ENCODE results near the gene JAZF1.
A peak's percentile ranks its signal among the peaks of the same experiment; 100 is the strongest.

JAZF1 gene

GRCh38 chr7:28125431-28126409 is 54.9 kb downstream of the JAZF1 start:
- H3K79me1 ChIP-seq (replicated peaks; ENCODE audit: low read length, poor library complexity, severe bottlenecking): peaks cover 49% of the 10 kb centered on the region
- H2BK15ac ChIP-seq (ENCODE audit: low read depth, poor library complexity, severe bottlenecking): no peak overlapping the region
- H4K91ac ChIP-seq (ENCODE audit: low read length): no peak overlapping the region
- H3K23ac ChIP-seq (ENCODE audit: low read length in 2 of 2): no peak overlapping the region
- H3K4me3 ChIP-seq (ENCODE audit: insufficient read depth in 1 of 2, low read depth in 1 of 2, low read length in 2 of 2): no peak overlapping the region
- H3K9ac ChIP-seq (ENCODE audit: low read length): peak overlapping the region; percentile 28
- H3K9me3 ChIP-seq (ENCODE audit: control insufficient read depth, low read length): no peaks in the 10 kb centered on the region
- peaks cover 8% of the 10 kb centered on the region for H3K4me1 ChIP-seq (ENCODE audit: control insufficient read depth, insufficient read depth, low read depth, low read length)
- H3K4ac ChIP-seq (ENCODE audit: low read depth in 1 of 2, low read length in 2 of 2): no peak overlapping the region
- H2AFZ ChIP-seq (ENCODE audit: low read depth, low read length): no peak overlapping the region
- WGBS: 80% methylated on average over 3 of the region's 4 CpGs
- H2AK5ac ChIP-seq (ENCODE audit: low read length, severe bottlenecking): peak overlapping the region; percentile 22
- no peak overlapping the region for H3K18ac ChIP-seq (ENCODE audit: low read depth in 1 of 2, low read length in 2 of 2)
- no peak overlapping the region for H3K14ac ChIP-seq (ENCODE audit: low read length in 2 of 2)
- no peak overlapping the region for H2BK5ac ChIP-seq (ENCODE audit: low read depth, low read length, poor library complexity, severe bottlenecking)
- no peak overlapping the region for H2BK12ac ChIP-seq (ENCODE audit: low read length in 2 of 2)
- H3K36me3 ChIP-seq (ENCODE audit: control insufficient read depth in 1 of 2, insufficient read depth in 2 of 2, low read depth in 1 of 2, low read length in 2 of 2): no peaks in the 10 kb centered on the region
- no peaks in the 10 kb centered on the region for H3K27me3 ChIP-seq (ENCODE audit: control insufficient read depth in 1 of 2, insufficient read depth in 1 of 2, low read length in 2 of 2)
- H3K4me2 ChIP-seq (ENCODE audit: low read length, poor library complexity, severe bottlenecking): no peak overlapping the region
- no peak overlapping the region for H4K8ac ChIP-seq (ENCODE audit: low read length)
- DNase-seq: no peak
- no peak overlapping the region for H2BK120ac ChIP-seq (ENCODE audit: low read depth, low read length)
- H3K27ac ChIP-seq (ENCODE audit: low read length, poor library complexity, severe bottlenecking): no peak overlapping the region

GRCh38 chr7:28124413-28124812 is 56.2 kb downstream of the JAZF1 start:
- Histone ChIP-seq H3K9me3 (ENCODE audit: control insufficient read depth, low read length) (no peaks in the 10 kb centered on the region), H3K9ac (ENCODE audit: low read length) (no peak overlapping the region), H4K8ac (ENCODE audit: low read length) (no peak overlapping the region), H2AK5ac (ENCODE audit: low read length, severe bottlenecking) (no peak overlapping the region), H2BK5ac (ENCODE audit: low read depth, low read length, poor library complexity, severe bottlenecking) (no peak overlapping the region), H3K4me2 (ENCODE audit: low read length, poor library complexity, severe bottlenecking) (no peak overlapping the region), H3K14ac (ENCODE audit: low read length in 2 of 2) (no peak overlapping the region), H3K27ac (ENCODE audit: low read length, poor library complexity, severe bottlenecking) (no peak overlapping the region), H2BK12ac (ENCODE audit: low read length in 2 of 2) (no peak overlapping the region), H3K18ac (ENCODE audit: low read depth in 1 of 2, low read length in 2 of 2) (no peak overlapping the region), H4K91ac (ENCODE audit: low read length) (no peak overlapping the region), H2AFZ (ENCODE audit: low read depth, low read length) (no peak overlapping the region), H3K4ac (ENCODE audit: low read depth in 1 of 2, low read length in 2 of 2) (no peak overlapping the region), H3K79me1 (replicated peaks; ENCODE audit: low read length, poor library complexity, severe bottlenecking) (peaks cover 49% of the 10 kb centered on the region), H3K4me3 (ENCODE audit: insufficient read depth in 1 of 2, low read depth in 1 of 2, low read length in 2 of 2) (no peak overlapping the region), H2BK120ac (ENCODE audit: low read depth, low read length) (no peak overlapping the region), H3K4me1 (ENCODE audit: control insufficient read depth, insufficient read depth, low read depth, low read length) (peaks cover 8% of the 10 kb centered on the region), H3K27me3 (ENCODE audit: control insufficient read depth in 1 of 2, insufficient read depth in 1 of 2, low read length in 2 of 2) (no peaks in the 10 kb centered on the region), H3K23ac (ENCODE audit: low read length in 2 of 2) (no peak overlapping the region), H3K36me3 (ENCODE audit: control insufficient read depth in 1 of 2, insufficient read depth in 2 of 2, low read depth in 1 of 2, low read length in 2 of 2) (no peaks in the 10 kb centered on the region), H2BK15ac (ENCODE audit: low read depth, poor library complexity, severe bottlenecking) (no peak overlapping the region)
- DNase-seq: no peak
- WGBS: 89% methylated on average over 2 of the region's 2 CpGs

- Histone ChIP-seq H3K9ac (ENCODE audit: low read length) (no peak overlapping the region), H2BK15ac (ENCODE audit: low read depth, poor library complexity, severe bottlenecking) (no peak overlapping the region), H4K8ac (ENCODE audit: low read length) (no peak overlapping the region), H3K4ac (ENCODE audit: low read depth in 1 of 2, low read length in 2 of 2) (no peak overlapping the region), H3K27ac (ENCODE audit: low read length, poor library complexity, severe bottlenecking) (no peak overlapping the region), H4K91ac (ENCODE audit: low read length) (no peak overlapping the region), H3K18ac (ENCODE audit: low read depth in 1 of 2, low read length in 2 of 2) (no peak overlapping the region), H3K4me1 (ENCODE audit: control insufficient read depth, insufficient read depth, low read depth, low read length) (peaks cover 8% of the 10 kb centered on the region), H3K4me2 (ENCODE audit: low read length, poor library complexity, severe bottlenecking) (no peak overlapping the region), H3K4me3 (ENCODE audit: insufficient read depth in 1 of 2, low read depth in 1 of 2, low read length in 2 of 2) (no peak overlapping the region), H2BK120ac (ENCODE audit: low read depth, low read length) (no peak overlapping the region), H3K79me1 (replicated peaks; ENCODE audit: low read length, poor library complexity, severe bottlenecking) (peaks cover 54% of the 10 kb centered on the region), H2AK5ac (ENCODE audit: low read length, severe bottlenecking) (no peak overlapping the region), H3K27me3 (ENCODE audit: control insufficient read depth in 1 of 2, insufficient read depth in 1 of 2, low read length in 2 of 2) (no peaks in the 10 kb centered on the region), H3K23ac (ENCODE audit: low read length in 2 of 2) (no peak overlapping the region), H3K14ac (ENCODE audit: low read length in 2 of 2) (no peak overlapping the region), H3K36me3 (ENCODE audit: control insufficient read depth in 1 of 2, insufficient read depth in 2 of 2, low read depth in 1 of 2, low read length in 2 of 2) (no peaks in the 10 kb centered on the region), H2BK12ac (ENCODE audit: low read length in 2 of 2) (no peak overlapping the region), H2BK5ac (ENCODE audit: low read depth, low read length, poor library complexity, severe bottlenecking) (no peak overlapping the region), H3K9me3 (ENCODE audit: control insufficient read depth, low read length) (no peaks in the 10 kb centered on the region), H2AFZ (ENCODE audit: low read depth, low read length) (no peak overlapping the region)
- DNase-seq: no peak
- 95% methylated on average over 5 of the region's 5 CpGs for WGBS
Observed at GRCh38 chr7:28123752-28124151, 56.8 kb downstream of the JAZF1 start.

- Histone ChIP-seq H3K79me1 (replicated peaks; ENCODE audit: low read length, poor library complexity, severe bottlenecking) (peaks cover 41% of the 10 kb centered on the region), H2AFZ (ENCODE audit: low read depth, low read length) (no peak overlapping the region), H2AK5ac (ENCODE audit: low read length, severe bottlenecking) (no peak overlapping the region), H3K18ac (ENCODE audit: low read depth in 1 of 2, low read length in 2 of 2) (no peak overlapping the region), H3K23ac (ENCODE audit: low read length in 2 of 2) (no peak overlapping the region), H3K4me3 (ENCODE audit: insufficient read depth in 1 of 2, low read depth in 1 of 2, low read length in 2 of 2) (no peak overlapping the region), H4K8ac (ENCODE audit: low read length) (no peak overlapping the region), H3K4ac (ENCODE audit: low read depth in 1 of 2, low read length in 2 of 2) (no peak overlapping the region), H3K4me2 (ENCODE audit: low read length, poor library complexity, severe bottlenecking) (no peak overlapping the region), H2BK120ac (ENCODE audit: low read depth, low read length) (no peak overlapping the region), H2BK12ac (ENCODE audit: low read length in 2 of 2) (no peak overlapping the region), H2BK5ac (ENCODE audit: low read depth, low read length, poor library complexity, severe bottlenecking) (no peak overlapping the region), H3K27ac (ENCODE audit: low read length, poor library complexity, severe bottlenecking) (no peak overlapping the region), H3K14ac (ENCODE audit: low read length in 2 of 2) (no peak overlapping the region), H3K9me3 (ENCODE audit: control insufficient read depth, low read length) (no peaks in the 10 kb centered on the region), H3K27me3 (ENCODE audit: control insufficient read depth in 1 of 2, insufficient read depth in 1 of 2, low read length in 2 of 2) (no peaks in the 10 kb centered on the region), H2BK15ac (ENCODE audit: low read depth, poor library complexity, severe bottlenecking) (no peak overlapping the region), H3K36me3 (ENCODE audit: control insufficient read depth in 1 of 2, insufficient read depth in 2 of 2, low read depth in 1 of 2, low read length in 2 of 2) (no peaks in the 10 kb centered on the region), H3K4me1 (ENCODE audit: control insufficient read depth, insufficient read depth, low read depth, low read length) (peaks cover 4% of the 10 kb centered on the region), H3K9ac (ENCODE audit: low read length) (no peak overlapping the region), H4K91ac (ENCODE audit: low read length) (no peak overlapping the region)
- over 99% methylated on average over 4 of the region's 5 CpGs for WGBS
- no peak for DNase-seq
Observed at GRCh38 chr7:28121496-28121895, 59.1 kb downstream of the JAZF1 start.
